HCT116 (cell line): ENCODE results near the gene EPYC. TPM values are rescaled to one million over a fixed set of nuclear protein-coding genes. Genes with fewer than 3 reads are reported as not detected.
A peak's percentile ranks its signal among the peaks of the same experiment; 100 is the strongest.

ENCODE experiments used
- ATAC-seq: fragments of 200-7000 bp; cut with Tn5 transposase; 2 replicates; pipeline ENCODE4 v1.9.1; 2020; ENCODE audit warnings: mild to moderate bottlenecking, moderate library complexity
- BruUV-seq: library from RNA; stranded (reverse); fragments of 400-500 nt; replicated peaks from 2 replicates; lab custom pipeline; 2021; lab: Mats Ljungman, UMichigan
- CTCF ChIA-PET: fragments of 300-600 bp; sonication (Branson Sonifier 250); formaldehyde crosslinking; loops from one replicate; lab custom pipeline; 2021; ENCODE audit warnings: antibody characterized with exemption; lab: Charles Lee
- POLR2A ChIA-PET: fragments of 300-600, 350-600 bp; sonication (Branson Sonifier 250); formaldehyde crosslinking; loops from one replicate; lab custom pipeline; 2021; ENCODE audit warnings: antibody characterized with exemption; lab: Charles Lee
- RAD21 ChIA-PET, 2 experiments: fragments of 300-600 bp; sonication (Branson Sonifier 250); formaldehyde crosslinking; loops; one replicate each; lab custom pipeline; 2023; ENCODE audit warnings: low total read pairs in 2 of 2; ENCODE audit not compliant: uncharacterized antibody in 2 of 2, unreplicated experiment in 2 of 2, low non-redundant PET in 1 of 2; lab: Charles Lee
- DNase-seq: peaks from one replicate; pipeline ENCODE4 v3.0.0-alpha.2; 2010; ENCODE audit warnings: low read depth, low spot score
- H2AFZ ChIP-seq: fragments of 200-600 bp; shearing (Covaris generic), sonication (generic); 2 replicates; pipeline ENCODE4 v1.6.1; 2017; ENCODE audit warnings: low read depth, mixed run types, mixed read lengths, antibody characterized with exemption, low read length; ENCODE audit not compliant: poor library complexity, severe bottlenecking
- H3K27ac ChIP-seq: 2 replicates; pipeline ENCODE4 v1.5.1; 2012; ENCODE audit warnings: low read depth, low read length
- H3K27me3 ChIP-seq: fragments of 200-600 bp; sonication (generic); 2 replicates; pipeline ENCODE4 v1.6.1; 2016; ENCODE audit warnings: mixed run types, low read length, mixed read lengths; ENCODE audit not compliant: insufficient read depth
- H3K36me3 ChIP-seq, 2 experiments: fragments of 200-500 bp in 1 of 2; fragments of 200-600 bp in 1 of 2; sonication (Bioruptor generic) in 1 of 2; sonication (generic) in 1 of 2; 2 replicates each; pipeline versions ENCODE4 v1.5.1 to v1.6.1; 2014 to 2016; ENCODE audit warnings: low read length in 2 of 2, inconsistent platforms in 1 of 2, mixed read lengths in 1 of 2, mixed run types in 1 of 2; ENCODE audit not compliant: insufficient read depth in 2 of 2, control insufficient read depth in 1 of 2
- H3K4me1 ChIP-seq, 2 experiments: fragments of 200-600 bp in 1 of 2; sonication (generic) in 1 of 2; 2 replicates each; pipeline versions ENCODE4 v1.5.1 to v1.6.1; 2012 to 2017; ENCODE audit warnings: low read length in 2 of 2, inconsistent platforms in 1 of 2, mild to moderate bottlenecking in 1 of 2, mixed read lengths in 1 of 2, mixed run types in 1 of 2, moderate library complexity in 1 of 2; ENCODE audit not compliant: insufficient read depth in 2 of 2, control insufficient read depth in 1 of 2
- H3K4me2 ChIP-seq: fragments of 200-600 bp; sonication (generic); 2 replicates; pipeline ENCODE4 v1.6.1; 2017; ENCODE audit warnings: mixed run types, low read length, mixed read lengths
- H3K4me3 ChIP-seq, 2 experiments: fragments of 200-600 bp in 1 of 2; sonication (generic) in 1 of 2; replicated peaks in 1 of 2; 2 replicates each; pipeline ENCODE4 v1.5.1; 2011 to 2016; ENCODE audit warnings: low read length in 2 of 2, control low read depth in 1 of 2, low read depth in 1 of 2, mild to moderate bottlenecking in 1 of 2, mixed read lengths in 1 of 2, mixed run types in 1 of 2
- H3K79me2 ChIP-seq: fragments of 200-600 bp; sonication (generic); 2 replicates; pipeline ENCODE4 v1.6.1; 2017; ENCODE audit warnings: mild to moderate bottlenecking, mixed run types, low read length, moderate library complexity, mixed read lengths; ENCODE audit not compliant: insufficient read depth
- H3K9ac ChIP-seq: fragments of 200-600 bp; sonication (generic); 2 replicates; pipeline ENCODE4 v1.6.1; 2016; ENCODE audit warnings: low read length, mixed read lengths
- H3K9me2 ChIP-seq: fragments of 200-600 bp; sonication (generic), shearing (Covaris generic); 2 replicates; pipeline ENCODE4 v1.6.1; 2017; ENCODE audit warnings: mixed run types, mild to moderate bottlenecking, moderate library complexity; ENCODE audit not compliant: insufficient read depth
- H3K9me3 ChIP-seq, 2 experiments: fragments of 200-500 bp in 1 of 2; fragments of 200-600 bp in 1 of 2; sonication (Bioruptor generic) in 1 of 2; sonication (generic) in 1 of 2; 2 replicates each; pipeline ENCODE4 v1.6.1; 2014 to 2017; ENCODE audit warnings: low read length in 2 of 2, mixed read lengths in 2 of 2, inconsistent platforms in 1 of 2, low read depth in 1 of 2, mild to moderate bottlenecking in 1 of 2, mixed run types in 1 of 2, moderate library complexity in 1 of 2; ENCODE audit not compliant: control insufficient read depth in 1 of 2, insufficient read depth in 1 of 2
- H4K20me1 ChIP-seq: fragments of 200-600 bp; sonication (generic), shearing (Covaris generic); 2 replicates; pipeline ENCODE4 v1.6.1; 2017; ENCODE audit warnings: mixed run types, mild to moderate bottlenecking, moderate library complexity; ENCODE audit not compliant: insufficient read depth
- ATF3 ChIP-seq: IDR thresholded peaks from 2 replicates; pipeline ENCODE4 v1.6.1; 2012
- CTCF ChIP-seq, 3 experiments: fragments of 200-600 bp in 1 of 3; sonication (generic) in 1 of 3; IDR thresholded peaks in 2 of 3; conservative IDR thresholded peaks in 1 of 3; 2 replicates each; pipeline ENCODE4 v1.5.1; 2012 to 2017; ENCODE audit warnings: low read depth in 2 of 3, low read length in 2 of 3, antibody characterized with exemption in 1 of 3, borderline replicate concordance in 1 of 3, control low read depth in 1 of 3, mild to moderate bottlenecking in 1 of 3, mixed read lengths in 1 of 3, mixed run types in 1 of 3, moderate library complexity in 1 of 3; ENCODE audit not compliant: insufficient read depth in 1 of 3
- EGR1 ChIP-seq: IDR thresholded peaks from 2 replicates; pipeline ENCODE4 v1.6.1; 2012; ENCODE audit warnings: low read depth
- ELF1 ChIP-seq: IDR thresholded peaks from 2 replicates; pipeline ENCODE4 v1.6.1; 2012; ENCODE audit warnings: low read depth, borderline replicate concordance
- EZH2 ChIP-seq: fragments of 200-600 bp; sonication (generic); IDR thresholded peaks from 2 replicates; pipeline ENCODE4 v1.6.1; 2017; ENCODE audit warnings: antibody characterized with exemption, mixed run types
- POLR2A ChIP-seq: IDR thresholded peaks from 2 replicates; pipeline ENCODE4 v1.7.0; 2011; ENCODE audit warnings: borderline replicate concordance; ENCODE audit not compliant: insufficient read depth, insufficient read length; ENCODE audit errors: extremely low read depth
- POLR2AphosphoS5 ChIP-seq: IDR thresholded peaks from 2 replicates; pipeline ENCODE4 v1.6.1; 2011; ENCODE audit warnings: mild to moderate bottlenecking, low read depth, low read length, moderate library complexity
- REST ChIP-seq: IDR thresholded peaks from 2 replicates; pipeline ENCODE4 v1.6.1; 2012; ENCODE audit warnings: low read depth
- SIN3A ChIP-seq: IDR thresholded peaks from 2 replicates; pipeline ENCODE4 v1.6.1; 2012; ENCODE audit warnings: low read depth
- YY1 ChIP-seq: IDR thresholded peaks from 2 replicates; pipeline ENCODE4 v1.6.1; 2011; ENCODE audit warnings: low read length, low read depth, moderate library complexity, mild to moderate bottlenecking; ENCODE audit not compliant: insufficient replicate concordance; ENCODE audit errors: extremely low read depth
- intact Hi-C: fragments of 100-400 bp; cut with micrococcal nuclease; formaldehyde crosslinking; loops from 2 replicates; pipeline ENCODE4 v1.10.0; 2022
- total RNA-seq: library from RNA; stranded (reverse); gene quantifications from one replicate; pipeline ENCODE4 v1.2.1, GENCODE V29; 2021; ENCODE audit not compliant: unreplicated experiment

Gene EPYC
- total RNA-seq, 1 experiment from 2014 or later: not detected

- intact Hi-C loops: no loop called here
- BruUV-seq: no TSS peak
- ChIA-PET CTCF (no interaction called here), RAD21 (no interaction called here)
- Histone ChIP-seq H3K9ac (no peak overlapping the region), H3K9me2 (no peaks in the 10 kb centered on the region), H3K4me1 (no peaks in the 10 kb centered on the region)
- DNase-seq: no peak
- TF ChIP-seq POLR2A: no peak
- peak in 2 of 3 experiments; percentile 14 to 25; a peak in 2 of 6 replicates for TF ChIP-seq CTCF (IDR thresholded peaks at IDR 0.05 in 2 of 3, conservative IDR thresholded peaks at IDR 0.05 in 1 of 3; ENCODE audit: borderline replicate concordance in 1 of 3, insufficient read depth in 1 of 3, low read depth in 2 of 3, low read length in 2 of 3)
- TF ChIP-seq, all 23 proteins: peak for 1
- Histone ChIP-seq H3K4me3 (no peak overlapping the region), H2AFZ (no peak overlapping the region), H3K27ac (no peak overlapping the region; the same call in 1 of the 2 replicates), H3K9me3 (no peaks in the 10 kb centered on the region), H4K20me1 (no peaks in the 10 kb centered on the region), H3K27me3 (no peaks in the 10 kb centered on the region), H3K79me2 (no peaks in the 10 kb centered on the region), H3K4me2 (no peak overlapping the region), H3K36me3 (no peaks in the 10 kb centered on the region)
- POLR2A ChIA-PET: no interaction called here
- ATAC-seq: peak; percentile 50
Observed at GRCh38 chr12:90953956-90954421, 50.8 kb downstream of the EPYC start.

GRCh38 chr12:90951432-90952105, 53.2 kb downstream of the EPYC start:
- DNase-seq (no peak), ATAC-seq (no peak)
- Histone ChIP-seq H3K9me2 (no peaks in the 10 kb centered on the region), H3K79me2 (no peaks in the 10 kb centered on the region), H3K9me3 (no peaks in the 10 kb centered on the region), H2AFZ (no peak overlapping the region), H3K36me3 (no peaks in the 10 kb centered on the region), H3K4me2 (no peak overlapping the region), H3K4me3 (no peak overlapping the region), H4K20me1 (no peaks in the 10 kb centered on the region), H3K27me3 (no peaks in the 10 kb centered on the region), H3K9ac (no peak overlapping the region), H3K27ac (no peak overlapping the region), H3K4me1 (no peaks in the 10 kb centered on the region)
- ChIA-PET CTCF (interaction anchor here (1.2 kb wide), 1 partner anchor 11 kb away, joined by 3 read pairs; no protein-coding TSS in a partner anchor), POLR2A (no interaction called here), RAD21 (no interaction called here)
- intact Hi-C loops: no loop called here
- BruUV-seq: no TSS peak
- no peak for TF ChIP-seq SIN3A
- TF ChIP-seq EGR1: no peak
- TF ChIP-seq REST: no peak
- TF ChIP-seq EZH2: no peak
- TF ChIP-seq YY1: no peak
- TF ChIP-seq POLR2AphosphoS5: no peak
- TF ChIP-seq CTCF (IDR thresholded peaks at IDR 0.05 in 2 of 3, conservative IDR thresholded peaks at IDR 0.05 in 1 of 3; ENCODE audit: borderline replicate concordance in 1 of 3, insufficient read depth in 1 of 3, low read depth in 2 of 3, low read length in 2 of 3): no peak
- no peak for TF ChIP-seq ELF1
- no peak for TF ChIP-seq ATF3
